ENCODE measurements around the gene TNNT2. TPM values are rescaled to one million over a fixed set of nuclear protein-coding genes. Genes with fewer than 3 reads are reported as not detected.
A peak's percentile ranks its signal among the peaks of the same experiment; 100 is the strongest.

The TNNT2 gene
- total and polyA plus RNA-seq, 12 donors = 5,905 to 31,279 (median 7,605) TPM

GRCh38 chr1:201353186-201353940 lies 24.1 kb downstream of the TNNT2 start:
- WGBS, 2 donors = 83 to 91% methylated on average over 13 of the region's 13 CpGs
- DNase-seq (no peak), ATAC-seq (peak in 1 of 8 donors; percentile 4)
- Histone ChIP-seq H3K27me3 (no peaks in the 10 kb centered on the region), H3K4me1 (peaks cover 0 to 17% (median 3%) of the 10 kb centered on the region in 9 donors), H3K9me3 (no peaks in the 10 kb centered on the region), H3K36me3 (no peaks in the 10 kb centered on the region), H3K4me3 (no peak overlapping the region), H3K27ac (no peak overlapping the region)
- intact Hi-C loops (cut with DNase I) = loop anchor here in 2 of 10 donors (5.0 to 10.0 kb wide), 2 partner anchors 51 to 54 kb away; no protein-coding TSS in a partner anchor
- TF ChIP-seq, protein P1, sequence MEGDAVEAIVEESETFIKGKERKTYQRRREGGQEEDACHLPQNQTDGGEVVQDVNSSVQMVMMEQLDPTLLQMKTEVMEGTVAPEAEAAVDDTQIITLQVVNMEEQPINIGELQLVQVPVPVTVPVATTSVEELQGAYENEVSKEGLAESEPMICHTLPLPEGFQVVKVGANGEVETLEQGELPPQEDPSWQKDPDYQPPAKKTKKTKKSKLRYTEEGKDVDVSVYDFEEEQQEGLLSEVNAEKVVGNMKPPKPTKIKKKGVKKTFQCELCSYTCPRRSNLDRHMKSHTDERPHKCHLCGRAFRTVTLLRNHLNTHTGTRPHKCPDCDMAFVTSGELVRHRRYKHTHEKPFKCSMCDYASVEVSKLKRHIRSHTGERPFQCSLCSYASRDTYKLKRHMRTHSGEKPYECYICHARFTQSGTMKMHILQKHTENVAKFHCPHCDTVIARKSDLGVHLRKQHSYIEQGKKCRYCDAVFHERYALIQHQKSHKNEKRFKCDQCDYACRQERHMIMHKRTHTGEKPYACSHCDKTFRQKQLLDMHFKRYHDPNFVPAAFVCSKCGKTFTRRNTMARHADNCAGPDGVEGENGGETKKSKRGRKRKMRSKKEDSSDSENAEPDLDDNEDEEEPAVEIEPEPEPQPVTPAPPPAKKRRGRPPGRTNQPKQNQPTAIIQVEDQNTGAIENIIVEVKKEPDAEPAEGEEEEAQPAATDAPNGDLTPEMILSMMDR (IDR thresholded peaks at IDR 0.05) = no peak

DNA sequence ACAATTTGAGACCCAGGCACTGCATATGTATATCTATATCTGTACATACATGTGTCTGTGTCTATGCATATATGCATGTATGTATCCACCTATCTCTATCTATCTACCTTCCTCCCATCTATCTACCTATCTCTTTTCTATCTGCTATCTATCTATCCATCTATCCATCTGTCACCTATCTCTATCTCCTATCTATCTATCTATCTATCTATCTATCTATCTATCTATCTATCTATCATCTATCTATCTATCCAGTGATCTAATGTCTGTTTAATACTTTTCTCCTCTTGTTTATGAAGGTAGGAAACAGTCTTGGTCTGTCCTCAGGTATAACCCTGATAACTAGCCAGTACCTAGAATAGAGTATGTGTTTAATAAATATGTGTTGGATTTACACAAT lies 25.9 kb downstream of the TNNT2 start:
- no peaks in the 10 kb centered on the region for H3K36me3 ChIP-seq
- no peak overlapping the region for H3K4me3 ChIP-seq
- no peak for ATAC-seq
- no peak for DNase-seq
- H3K27ac ChIP-seq = no peak overlapping the region
- intact Hi-C loops (cut with DNase I) = loop anchor here in 2 of 10 donors (5.0 to 10.0 kb wide), 2 partner anchors 53 to 56 kb away; no protein-coding TSS in a partner anchor
- peaks cover 0 to 8% (median 0%) of the 10 kb centered on the region in 7 donors for H3K27me3 ChIP-seq
- H3K4me1 ChIP-seq = peaks cover 0 to 18% (median 3%) of the 10 kb centered on the region in 9 donors
- H3K9me3 ChIP-seq = no peaks in the 10 kb centered on the region
- TF ChIP-seq, protein P1 (IDR thresholded peaks at IDR 0.05) = no peak

DNA sequence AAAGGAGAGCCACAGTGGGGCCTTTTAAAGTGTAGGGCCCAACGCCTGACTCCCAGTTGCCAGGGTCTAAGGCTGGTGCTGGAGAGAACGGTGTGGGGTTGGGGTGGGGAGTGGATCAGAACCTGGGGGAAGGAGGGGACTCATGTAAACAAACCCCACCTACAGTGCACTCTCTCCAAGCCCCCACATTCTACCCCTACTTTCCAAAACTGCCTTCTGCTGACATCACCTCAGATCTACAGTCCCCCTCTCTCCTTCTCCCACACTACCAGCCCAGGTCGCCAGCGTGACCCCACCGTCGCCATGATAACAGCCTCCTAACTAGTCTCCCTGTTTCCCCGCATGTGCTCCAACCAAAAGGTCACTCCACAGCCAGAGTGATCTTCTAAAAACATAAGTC lies 26.6 kb downstream of the TNNT2 start:
- H3K4me3 ChIP-seq = no peak overlapping the region
- intact Hi-C loops (cut with DNase I) = loop anchor here in 2 of 10 donors (5.0 to 10.0 kb wide), 2 partner anchors 54 to 56 kb away; no protein-coding TSS in a partner anchor
- no peaks in the 10 kb centered on the region for H3K9me3 ChIP-seq
- no peaks in the 10 kb centered on the region for H3K36me3 ChIP-seq
- peaks cover 0 to 18% (median 3%) of the 10 kb centered on the region in 9 donors for H3K4me1 ChIP-seq
- ATAC-seq (no peak), DNase-seq (no peak)
- 82 to 90% methylated on average over 7 of the region's 7 CpGs for WGBS, 2 donors
- TF ChIP-seq, protein P1 (IDR thresholded peaks at IDR 0.05) = no peak
- peaks cover 0 to 8% (median 0%) of the 10 kb centered on the region in 7 donors for H3K27me3 ChIP-seq
- no peak overlapping the region for H3K27ac ChIP-seq

DNA sequence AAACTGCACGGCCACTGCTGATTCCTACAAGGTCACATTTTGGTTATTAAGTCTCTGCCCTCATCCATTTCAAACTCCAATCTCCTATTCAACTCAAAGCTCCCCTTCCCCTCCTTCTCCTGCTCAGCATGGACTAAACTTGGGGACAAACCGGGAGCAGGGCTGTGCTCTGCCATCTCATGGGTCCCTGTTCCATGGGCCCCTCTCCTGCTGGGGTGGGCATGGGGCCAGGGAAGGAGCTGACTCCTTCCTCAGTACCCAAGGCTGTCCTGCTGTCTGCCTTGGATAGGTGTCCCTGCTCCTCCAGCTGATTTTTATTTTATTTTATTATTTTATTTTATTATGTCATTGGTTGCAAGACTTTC lies 27.1 kb downstream of the TNNT2 start:
- 77 to 88% methylated on average over 2 of the region's 2 CpGs for WGBS, 2 donors
- Histone ChIP-seq H3K9me3 (no peaks in the 10 kb centered on the region), H3K27ac (no peak overlapping the region), H3K27me3 (peaks cover 0 to 8% (median 0%) of the 10 kb centered on the region in 7 donors), H3K4me3 (no peak overlapping the region), H3K4me1 (peaks cover 0 to 14% (median 3%) of the 10 kb centered on the region in 9 donors), H3K36me3 (no peaks in the 10 kb centered on the region)
- TF ChIP-seq, protein P1 (IDR thresholded peaks at IDR 0.05) = no peak
- DNase-seq (no peak), ATAC-seq (no peak)
- intact Hi-C loops (cut with DNase I) = loop anchor here in 2 of 10 donors (5.0 to 10.0 kb wide), 2 partner anchors 54 to 57 kb away; no protein-coding TSS in a partner anchor

Measured in heart right ventricle (tissue), 16 donors.